ENCODE measurements around the gene TESK1.
A peak's percentile ranks its signal among the peaks of the same experiment; 100 is the strongest.

Gene TESK1

DNA sequence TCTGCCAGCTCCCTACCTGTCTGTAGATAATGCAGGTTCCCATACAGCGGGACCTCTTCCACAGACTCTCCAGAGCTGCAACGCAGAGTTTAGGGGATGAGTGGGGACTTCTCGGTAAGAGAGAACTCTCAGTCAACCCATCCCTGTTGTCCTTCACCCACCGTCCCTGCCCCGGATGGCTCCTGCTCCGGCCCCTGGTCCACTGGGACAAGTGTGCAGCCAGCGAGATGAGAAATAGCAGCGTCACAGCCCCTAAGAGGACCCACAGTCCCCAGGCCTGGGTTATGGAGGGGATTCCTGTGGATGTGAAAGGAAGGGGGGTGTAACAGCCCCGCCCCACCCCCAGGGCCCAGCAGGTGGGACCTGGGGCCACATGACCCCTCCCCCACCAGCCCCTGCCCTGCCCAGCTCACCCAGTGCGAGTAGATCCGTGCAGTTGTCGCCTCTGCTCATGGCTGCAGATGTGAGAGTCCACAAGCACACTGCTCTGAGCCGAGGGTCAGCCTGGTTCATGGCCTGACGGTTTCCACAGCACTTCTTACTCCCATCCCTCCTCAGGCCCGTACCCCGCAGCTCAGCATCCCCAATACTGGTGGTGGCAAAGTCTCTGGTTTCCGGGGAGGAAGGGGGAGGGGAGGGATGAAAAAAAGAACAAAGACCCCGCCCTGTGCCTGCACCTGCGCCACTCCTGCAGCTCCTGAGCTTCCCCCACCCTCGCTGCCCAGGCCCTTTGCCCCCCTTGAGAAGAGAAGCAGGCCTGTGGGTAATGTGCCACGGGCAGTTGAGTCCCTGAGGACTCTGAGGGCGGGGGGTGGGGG lies 45.5 kb downstream of the TESK1 start, which contains the start of gene SIT1:
SIT1 (minus strand) TSS at position 591 of the 818 bp plus-strand sequence; CDS start at position 513, 78 bp downstream.
- TF ChIP-seq, protein P1, sequence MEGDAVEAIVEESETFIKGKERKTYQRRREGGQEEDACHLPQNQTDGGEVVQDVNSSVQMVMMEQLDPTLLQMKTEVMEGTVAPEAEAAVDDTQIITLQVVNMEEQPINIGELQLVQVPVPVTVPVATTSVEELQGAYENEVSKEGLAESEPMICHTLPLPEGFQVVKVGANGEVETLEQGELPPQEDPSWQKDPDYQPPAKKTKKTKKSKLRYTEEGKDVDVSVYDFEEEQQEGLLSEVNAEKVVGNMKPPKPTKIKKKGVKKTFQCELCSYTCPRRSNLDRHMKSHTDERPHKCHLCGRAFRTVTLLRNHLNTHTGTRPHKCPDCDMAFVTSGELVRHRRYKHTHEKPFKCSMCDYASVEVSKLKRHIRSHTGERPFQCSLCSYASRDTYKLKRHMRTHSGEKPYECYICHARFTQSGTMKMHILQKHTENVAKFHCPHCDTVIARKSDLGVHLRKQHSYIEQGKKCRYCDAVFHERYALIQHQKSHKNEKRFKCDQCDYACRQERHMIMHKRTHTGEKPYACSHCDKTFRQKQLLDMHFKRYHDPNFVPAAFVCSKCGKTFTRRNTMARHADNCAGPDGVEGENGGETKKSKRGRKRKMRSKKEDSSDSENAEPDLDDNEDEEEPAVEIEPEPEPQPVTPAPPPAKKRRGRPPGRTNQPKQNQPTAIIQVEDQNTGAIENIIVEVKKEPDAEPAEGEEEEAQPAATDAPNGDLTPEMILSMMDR (IDR thresholded peaks at IDR 0.05; ENCODE audit: low read depth, low read length, missing control alignments): no peak
- DNase-seq (ENCODE audit: low read depth): no peak
- in situ Hi-C loops (cut with HindIII; ENCODE audit: low sequenced_read_pairs): no loop called here
- H3K4me3 ChIP-seq (ENCODE audit: low read depth, low read length): no peak within 1 kb of the TSS

DNA sequence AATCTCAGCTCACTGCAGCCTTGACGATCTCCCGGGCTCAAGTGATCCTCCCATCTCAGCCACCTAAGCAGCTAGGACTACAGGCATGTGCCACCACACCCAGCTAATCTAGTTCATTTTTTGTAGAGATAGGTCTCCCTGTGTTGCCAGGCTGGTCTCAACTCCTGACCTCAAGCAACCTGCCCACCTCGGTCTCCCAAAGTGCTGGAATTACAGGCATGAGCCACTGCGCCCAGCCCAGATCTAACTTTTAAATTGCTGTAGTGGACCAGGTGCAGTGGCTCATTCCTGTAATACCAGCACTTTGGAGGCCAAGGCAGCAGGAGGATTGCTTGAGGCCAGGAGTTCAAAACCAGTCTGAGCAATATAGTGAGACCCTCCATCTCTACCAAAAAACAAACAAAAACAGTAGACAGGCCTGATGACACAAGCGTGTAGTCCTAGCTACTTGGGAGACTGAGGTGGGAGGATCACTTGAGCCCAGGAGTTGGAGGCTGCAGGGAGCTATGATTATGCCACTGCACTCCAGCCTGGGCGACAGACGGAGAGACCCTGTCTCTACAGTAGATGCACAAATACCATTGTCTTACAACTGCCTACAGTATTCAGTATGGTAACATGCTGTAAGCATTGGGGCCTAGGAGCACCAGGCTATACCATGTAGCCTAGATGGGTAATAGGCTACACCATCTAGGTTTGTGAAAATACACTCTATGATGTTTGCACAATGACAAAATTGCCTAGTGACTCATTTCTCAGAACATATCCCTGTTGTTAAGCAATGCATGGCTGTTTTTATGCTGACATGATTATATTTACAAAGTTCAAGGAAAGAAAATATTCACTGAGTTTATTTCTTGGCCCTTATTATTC lies 47.1 kb downstream of the TESK1 start:
- no peak overlapping the region for H3K4me3 ChIP-seq (ENCODE audit: low read depth, low read length)
- TF ChIP-seq, protein P1 (IDR thresholded peaks at IDR 0.05; ENCODE audit: low read depth, low read length, missing control alignments): no peak
- no peak for DNase-seq (ENCODE audit: low read depth)
- in situ Hi-C loops (cut with HindIII; ENCODE audit: low sequenced_read_pairs): no loop called here

DNA sequence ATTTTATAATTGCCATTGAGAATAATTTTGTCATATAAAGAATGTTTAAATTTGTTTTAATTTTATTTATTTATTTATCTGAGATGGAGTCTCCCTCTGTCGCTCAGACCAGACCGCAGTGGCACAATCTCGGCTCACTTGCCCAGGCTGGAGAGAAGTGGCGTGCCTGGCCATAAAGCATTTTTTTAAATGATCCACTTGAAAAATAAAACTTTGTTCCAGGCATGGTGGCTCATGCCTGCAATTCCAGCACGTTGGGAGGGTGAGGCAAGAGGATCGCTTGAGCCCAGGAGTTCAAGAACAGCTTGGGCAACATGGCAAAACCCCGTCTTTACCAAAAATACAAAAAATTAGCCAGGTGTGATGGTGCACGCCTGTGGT lies 47.8 kb downstream of the TESK1 start:
- in situ Hi-C loops (cut with HindIII; ENCODE audit: low sequenced_read_pairs): no loop called here
- no peak for DNase-seq (ENCODE audit: low read depth)
- TF ChIP-seq, protein P1 (IDR thresholded peaks at IDR 0.05; ENCODE audit: low read depth, low read length, missing control alignments): no peak
- H3K4me3 ChIP-seq (ENCODE audit: low read depth, low read length): no peak overlapping the region

DNA sequence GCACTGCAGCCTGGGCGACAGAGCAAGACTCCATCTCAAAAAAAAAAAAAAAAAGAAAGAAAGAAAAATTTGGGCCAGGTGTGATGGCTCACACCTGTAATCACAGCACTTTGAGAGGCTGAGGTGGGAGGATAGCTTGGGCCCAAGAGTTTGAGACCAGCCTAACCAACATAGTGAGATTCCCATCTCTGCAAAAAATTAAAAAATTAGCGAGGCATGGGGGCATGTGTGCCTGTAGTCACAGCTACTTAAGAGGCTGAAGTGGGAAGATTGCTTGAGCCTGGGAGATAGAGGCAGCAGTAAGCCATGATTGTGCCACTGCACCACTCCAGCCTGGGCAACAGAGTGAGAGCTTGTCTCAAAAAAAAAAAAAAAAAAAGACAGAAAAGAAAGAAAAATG lies 48.5 kb downstream of the TESK1 start:
- no peak for DNase-seq (ENCODE audit: low read depth)
- TF ChIP-seq, protein P1 (IDR thresholded peaks at IDR 0.05; ENCODE audit: low read depth, low read length, missing control alignments): no peak
- H3K4me3 ChIP-seq (ENCODE audit: low read depth, low read length): no peak overlapping the region
- in situ Hi-C loops (cut with HindIII; ENCODE audit: low sequenced_read_pairs): no loop called here

DNA sequence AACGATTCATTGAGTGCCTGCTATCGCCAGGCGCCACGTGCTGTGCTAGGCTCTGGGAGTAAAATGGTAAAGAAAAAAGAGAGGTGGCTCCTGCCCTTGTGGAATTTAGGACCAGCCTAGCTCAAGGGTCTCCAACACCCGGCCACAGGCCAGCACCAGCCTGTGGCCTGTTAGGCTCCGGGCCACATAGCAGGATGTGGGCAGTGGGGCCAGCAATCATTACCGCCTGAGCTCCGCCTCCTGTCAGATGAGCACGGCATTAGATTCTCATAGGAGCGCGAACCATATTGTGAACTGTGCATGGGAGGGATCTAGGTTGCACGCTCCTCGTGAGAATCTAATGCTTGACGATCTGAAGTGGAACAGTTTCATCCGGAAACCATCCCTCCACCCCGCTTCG lies 51.3 kb downstream of the TESK1 start:
- no peak overlapping the region for H3K4me3 ChIP-seq (ENCODE audit: low read depth, low read length)
- in situ Hi-C loops (cut with HindIII; ENCODE audit: low sequenced_read_pairs): no loop called here
- no peak for DNase-seq (ENCODE audit: low read depth)
- TF ChIP-seq, protein P1 (IDR thresholded peaks at IDR 0.05; ENCODE audit: low read depth, low read length, missing control alignments): no peak

DNA sequence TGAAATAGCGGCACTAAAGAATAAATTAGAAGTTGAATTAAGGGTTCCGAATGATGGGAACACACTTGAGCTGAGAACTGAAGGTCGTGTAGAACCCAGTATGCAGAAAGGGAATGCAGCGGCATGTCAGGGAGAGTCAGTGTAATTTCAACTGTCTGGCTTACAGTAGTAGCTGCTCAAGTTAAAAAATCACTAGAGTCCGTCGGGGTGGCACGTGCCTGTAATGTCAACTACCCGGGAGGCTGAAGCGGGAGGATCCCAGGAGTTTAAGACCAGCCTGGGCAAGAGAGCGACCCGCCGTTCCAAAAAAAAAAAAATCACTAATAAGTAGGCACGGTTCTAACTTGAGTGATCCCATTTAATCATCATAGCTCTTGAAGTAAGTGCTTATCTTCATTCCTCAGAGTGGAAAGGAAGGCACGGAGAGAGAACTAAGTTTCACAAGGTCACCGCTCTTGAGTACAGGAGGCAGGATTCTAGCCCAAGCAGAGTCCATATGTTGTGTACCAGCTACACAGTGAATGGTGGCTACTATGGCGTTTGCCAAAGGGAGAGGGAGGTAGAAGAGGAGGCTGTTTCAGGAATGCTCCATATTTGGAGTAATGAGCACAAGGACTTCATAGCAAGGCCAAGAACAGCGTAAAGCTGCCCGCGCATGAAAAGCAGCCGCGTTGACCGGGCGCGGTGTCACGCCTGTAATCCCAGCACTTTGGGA lies 51.9 kb downstream of the TESK1 start:
- peak overlapping the region; percentile 76 for H3K4me3 ChIP-seq (ENCODE audit: low read depth, low read length)
- TF ChIP-seq, protein P1 (IDR thresholded peaks at IDR 0.05; ENCODE audit: low read depth, low read length, missing control alignments): no peak
- no peak for DNase-seq (ENCODE audit: low read depth)
- in situ Hi-C loops (cut with HindIII; ENCODE audit: low sequenced_read_pairs): no loop called here
